Coronary artery (tissue), 2 donors: ENCODE results near the gene TAF11.

Source experiments
- DNase-seq: peaks from one replicate; pipeline ENCODE4 v3.0.0-alpha.2; 2017; ENCODE audit warnings: low spot score
- H3K27ac ChIP-seq, 2 donors: fragments of 200-600 bp; sonication (generic); one replicate each; pipeline ENCODE4 v1.5.1; 2016 to 2019
- H3K4me3 ChIP-seq: fragments of 200-600 bp; sonication (generic); 2 replicates; pipeline ENCODE4 v1.5.1; 2016; ENCODE audit warnings: mild to moderate bottlenecking, moderate library complexity
- TF ChIP-seq, protein P1 (sequence below): fragments of 200-600 bp; sonication (generic); IDR thresholded peaks from one replicate; pipeline ENCODE4 v1.5.1; 2019; ENCODE audit warnings: antibody characterized with exemption

The TAF11 gene

GRCh38 chr6:34926655-34927054 lies 38.8 kb upstream of the TAF11 start:
- TF ChIP-seq, protein P1, sequence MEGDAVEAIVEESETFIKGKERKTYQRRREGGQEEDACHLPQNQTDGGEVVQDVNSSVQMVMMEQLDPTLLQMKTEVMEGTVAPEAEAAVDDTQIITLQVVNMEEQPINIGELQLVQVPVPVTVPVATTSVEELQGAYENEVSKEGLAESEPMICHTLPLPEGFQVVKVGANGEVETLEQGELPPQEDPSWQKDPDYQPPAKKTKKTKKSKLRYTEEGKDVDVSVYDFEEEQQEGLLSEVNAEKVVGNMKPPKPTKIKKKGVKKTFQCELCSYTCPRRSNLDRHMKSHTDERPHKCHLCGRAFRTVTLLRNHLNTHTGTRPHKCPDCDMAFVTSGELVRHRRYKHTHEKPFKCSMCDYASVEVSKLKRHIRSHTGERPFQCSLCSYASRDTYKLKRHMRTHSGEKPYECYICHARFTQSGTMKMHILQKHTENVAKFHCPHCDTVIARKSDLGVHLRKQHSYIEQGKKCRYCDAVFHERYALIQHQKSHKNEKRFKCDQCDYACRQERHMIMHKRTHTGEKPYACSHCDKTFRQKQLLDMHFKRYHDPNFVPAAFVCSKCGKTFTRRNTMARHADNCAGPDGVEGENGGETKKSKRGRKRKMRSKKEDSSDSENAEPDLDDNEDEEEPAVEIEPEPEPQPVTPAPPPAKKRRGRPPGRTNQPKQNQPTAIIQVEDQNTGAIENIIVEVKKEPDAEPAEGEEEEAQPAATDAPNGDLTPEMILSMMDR: no peak
- no peak for DNase-seq
- H3K27ac ChIP-seq: no peak overlapping the region
- H3K4me3 ChIP-seq: no peak overlapping the region

DNA sequence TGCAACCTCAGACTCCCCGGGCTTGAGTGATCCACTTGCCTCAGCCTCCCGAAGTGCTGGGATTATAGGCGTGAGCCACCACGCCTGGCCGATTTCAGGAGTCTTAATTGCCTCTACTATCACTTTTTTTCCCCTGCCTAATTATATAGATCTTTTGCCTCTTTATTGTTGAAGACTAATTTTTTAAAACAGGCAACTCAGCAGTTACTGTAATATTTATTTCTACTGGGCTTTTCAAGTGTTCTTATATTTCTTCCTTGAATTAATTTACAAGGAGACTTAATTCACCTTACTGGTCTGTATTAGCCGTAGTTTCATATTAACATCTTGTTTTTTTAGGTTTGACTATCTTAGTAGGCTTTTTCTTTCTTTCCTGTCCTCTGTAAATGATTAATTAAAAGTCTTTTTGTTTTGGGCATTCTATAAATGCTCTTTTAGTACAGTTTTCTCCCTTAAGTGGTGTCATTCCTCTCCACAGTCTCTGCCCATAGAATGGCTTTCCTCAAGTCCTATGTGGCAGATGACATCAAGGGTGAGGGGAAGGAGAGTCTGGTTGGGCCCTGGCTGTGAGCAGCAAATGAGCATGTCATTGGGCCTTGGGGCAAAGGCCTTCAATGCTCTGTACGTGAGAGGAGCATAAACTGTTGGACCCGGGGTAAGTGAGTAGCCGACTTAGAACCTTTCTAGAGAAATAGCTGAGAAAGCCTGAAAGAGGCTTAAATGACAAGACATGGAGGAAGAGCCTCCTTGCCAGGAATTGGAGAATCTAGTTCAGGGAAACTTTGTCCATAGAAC lies 37.2 kb upstream of the TAF11 start:
- H3K27ac ChIP-seq: no peak overlapping the region
- H3K4me3 ChIP-seq: no peak overlapping the region
- DNase-seq: no peak
- TF ChIP-seq, protein P1: no peak

DNA sequence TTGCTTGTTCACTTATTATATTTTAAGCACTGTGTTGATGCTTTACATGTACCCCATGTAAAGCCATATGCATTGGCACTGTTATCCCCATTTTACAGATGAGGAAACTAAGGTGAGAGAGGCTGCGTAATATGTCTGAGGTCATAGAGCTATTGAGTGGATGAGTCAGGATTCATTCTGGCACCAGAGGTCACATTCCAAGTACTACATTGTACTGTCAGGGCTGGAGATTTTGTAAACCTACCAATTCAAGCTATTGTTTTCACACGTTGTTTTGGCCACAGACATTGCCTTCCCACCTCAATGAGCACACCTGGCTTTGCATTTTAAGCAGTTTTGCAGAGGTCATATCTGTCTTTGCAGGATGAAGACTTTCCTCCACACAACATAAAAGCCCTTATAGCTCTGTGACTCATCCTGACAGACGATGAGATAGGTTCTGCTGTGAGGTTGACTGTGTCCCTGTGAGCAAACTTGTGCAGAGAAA lies 34.4 kb upstream of the TAF11 start:
- TF ChIP-seq, protein P1: no peak
- Histone ChIP-seq H3K4me3 (no peak overlapping the region), H3K27ac (no peak overlapping the region)
- DNase-seq: no peak

- Histone ChIP-seq H3K27ac (no peak overlapping the region), H3K4me3 (no peak overlapping the region)
- TF ChIP-seq, protein P1: no peak
- DNase-seq: no peak
Measured at GRCh38 chr6:34920097-34920496, 32.3 kb upstream of the TAF11 start.

- TF ChIP-seq, protein P1: no peak
- no peak for DNase-seq
- no peak overlapping the region for H3K4me3 ChIP-seq
- no peak overlapping the region for H3K27ac ChIP-seq
Measured at GRCh38 chr6:34919651-34920050, 31.8 kb upstream of the TAF11 start.

DNA sequence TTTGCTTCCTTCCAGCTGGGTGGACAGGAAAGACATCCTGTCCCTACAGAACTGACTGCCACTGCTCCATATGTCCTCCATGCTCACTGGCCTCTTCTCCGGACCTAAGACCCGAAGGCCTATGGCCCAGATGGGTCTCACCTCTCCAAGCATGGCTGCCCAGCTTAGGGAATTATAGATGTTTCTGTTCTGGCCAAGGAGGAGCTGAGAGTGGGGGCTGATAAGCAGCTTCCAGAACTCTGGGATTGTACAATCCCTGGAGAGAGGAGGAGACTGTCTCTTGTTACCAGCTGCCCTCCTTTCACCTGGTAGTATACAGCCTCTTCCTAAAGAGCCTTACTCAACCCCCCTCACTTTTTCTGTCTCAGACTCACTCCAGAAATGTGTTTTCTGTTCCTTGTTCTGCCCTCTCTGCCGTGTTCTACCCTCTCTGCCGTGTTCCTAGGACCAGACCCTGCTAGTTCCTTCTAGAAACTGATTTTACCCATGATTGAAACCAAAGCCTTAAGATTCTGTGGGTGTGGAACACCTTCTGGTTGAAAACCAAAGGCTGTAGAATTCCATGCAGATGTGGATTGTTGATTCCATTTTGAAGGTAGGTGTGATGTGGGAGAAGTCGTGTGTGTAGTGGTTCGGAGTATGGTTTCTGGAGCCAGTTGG lies 29.9 kb upstream of the TAF11 start:
- Histone ChIP-seq H3K27ac (peak overlapping the region in 1 of 2 donors; percentile 75), H3K4me3 (no peak overlapping the region)
- TF ChIP-seq, protein P1: no peak
- no peak for DNase-seq
